GM12878 (cell line): ENCODE measurements around the gene B3GNT9. TPM values are rescaled to one million over a fixed set of nuclear protein-coding genes. Genes with fewer than 3 reads are reported as not detected.

Experiments
- ATAC-seq: fragments of 200-7000 bp; cut with Tn5 transposase; 3 replicates; pipeline ENCODE4 v1.9.1; 2020; ENCODE audit warnings: mild to moderate bottlenecking, moderate library complexity
- BruUV-seq: library from RNA; stranded (reverse); fragments of 400-500 nt; replicated peaks from 2 replicates; lab custom pipeline; 2021; lab: Mats Ljungman, UMichigan
- CTCF ChIA-PET: fragments of 300-600 bp; sonication (Branson Sonifier 250); formaldehyde crosslinking; extraction: SDS; loops from one replicate; lab custom pipeline; 2021; ENCODE audit warnings: inconsistent platforms; lab: Yijun Ruan, JAX
- POLR2A ChIA-PET: fragments of 350-600 bp; formaldehyde crosslinking; extraction: SDS; loops from one replicate; lab custom pipeline; 2021; ENCODE audit warnings: inconsistent platforms; lab: Charles Lee
- RAD21 ChIA-PET: fragments of 300-600 bp; sonication (Branson Sonifier 250); formaldehyde crosslinking; loops from one replicate; lab custom pipeline; 2023; ENCODE audit warnings: antibody characterized with exemption; ENCODE audit not compliant: unreplicated experiment; lab: Charles Lee
- SMC1A ChIA-PET: fragments of 300-600 bp; sonication (Branson Sonifier 250); formaldehyde crosslinking; loops from one replicate; lab custom pipeline; 2023; ENCODE audit not compliant: unreplicated experiment, uncharacterized antibody; lab: Charles Lee
- DNase-seq: peaks from one replicate; pipeline ENCODE4 v3.0.0-alpha.2; 2011; ENCODE audit warnings: low read depth, low spot score
- FAIRE-seq: peaks from 3 replicates; lab custom pipeline; 2011; peaks lifted over from hg19 to GRCh38; lab: Jason Lieb, UNC
- H2AFZ ChIP-seq: 2 replicates; pipeline ENCODE4 v1.6.0; 2011; ENCODE audit warnings: low read depth, low read length, control low read depth; ENCODE audit not compliant: control insufficient read depth
- H3K27ac ChIP-seq: 2 replicates; pipeline ENCODE4 v1.5.1; 2011; ENCODE audit warnings: control low read depth; ENCODE audit not compliant: control insufficient read depth, insufficient read depth
- H3K27me3 ChIP-seq, 2 experiments: replicated peaks in 1 of 2; 2 replicates each; pipeline versions ENCODE4 v1.6.0 to v1.6.1; 2011; ENCODE audit warnings: low read length in 1 of 2; ENCODE audit not compliant: control insufficient read depth in 2 of 2, insufficient read depth in 2 of 2
- H3K36me3 ChIP-seq, 2 experiments: 2 replicates each; pipeline ENCODE4 v1.5.1; 2011; ENCODE audit warnings: low read length in 1 of 2; ENCODE audit not compliant: control insufficient read depth in 2 of 2, insufficient read depth in 2 of 2
- H3K4me1 ChIP-seq: 2 replicates; pipeline ENCODE4 v1.6.1; 2011; ENCODE audit warnings: mild to moderate bottlenecking, low read length, moderate library complexity, mixed read lengths; ENCODE audit not compliant: control insufficient read depth, insufficient read depth
- H3K4me2 ChIP-seq: 2 replicates; pipeline ENCODE4 v1.6.0; 2011; ENCODE audit warnings: control low read depth; ENCODE audit not compliant: control insufficient read depth, insufficient read depth
- H3K4me3 ChIP-seq: fragments of 200-600 bp; sonication (generic); 2 replicates; pipeline ENCODE4 v1.5.1; 2016
- H3K79me2 ChIP-seq: 2 replicates; pipeline ENCODE4 v1.6.0; 2011; ENCODE audit warnings: low read length; ENCODE audit not compliant: control insufficient read depth, insufficient read depth
- H3K9ac ChIP-seq: 2 replicates; pipeline ENCODE4 v1.8.0; 2011; ENCODE audit warnings: low read length, control low read depth, mixed read lengths; ENCODE audit not compliant: control insufficient read depth, insufficient read depth
- H3K9me3 ChIP-seq: replicated peaks from 3 replicates; pipeline ENCODE4 v1.5.1; 2011; ENCODE audit warnings: mild to moderate bottlenecking, low read length; ENCODE audit not compliant: control insufficient read depth, insufficient read depth
- H4K20me1 ChIP-seq: 2 replicates; pipeline ENCODE4 v1.6.0; 2011; ENCODE audit not compliant: control insufficient read depth, insufficient read depth
- DPF2 ChIP-seq: fragments of 450-650 bp; IDR thresholded peaks from 2 replicates; pipeline ENCODE4 v1.6.1; 2017; ENCODE audit warnings: mild to moderate bottlenecking
- EZH2 ChIP-seq: IDR thresholded peaks from 2 replicates; pipeline ENCODE4 v1.6.1; 2012; ENCODE audit warnings: low read depth, mild to moderate bottlenecking, control low read depth, inconsistent platforms, low read length, borderline replicate concordance; ENCODE audit not compliant: control insufficient read depth
- HCFC1 ChIP-seq: fragments of 150-350 bp; IDR thresholded peaks from 2 replicates; pipeline ENCODE4 v1.6.1; 2014; ENCODE audit warnings: low read length
- NFYA ChIP-seq: IDR thresholded peaks from 2 replicates; pipeline ENCODE4 v1.6.1; 2011; ENCODE audit warnings: low read depth, mild to moderate bottlenecking, low read length, improper control_type of control experiment, borderline replicate concordance
- NR2C2 ChIP-seq: IDR thresholded peaks from 2 replicates; pipeline ENCODE4 v1.6.1; 2011; ENCODE audit warnings: borderline replicate concordance, low read depth; ENCODE audit not compliant: control insufficient read depth, insufficient read length
- PAX8 ChIP-seq: fragments of 450-650 bp; IDR thresholded peaks from 2 replicates; pipeline ENCODE4 v1.6.1; 2017; ENCODE audit warnings: mild to moderate bottlenecking, moderate library complexity
- PRDM15 ChIP-seq: fragments of 450-650 bp; formaldehyde crosslinking; IDR thresholded peaks from 2 replicates; pipeline ENCODE4 v1.4.0; 2020; ENCODE audit warnings: mild to moderate bottlenecking, moderate library complexity
- STAT3 ChIP-seq: IDR thresholded peaks from 2 replicates; pipeline ENCODE4 v1.6.1; 2011; ENCODE audit warnings: low read depth, low read length, improper control_type of control experiment
- SUPT20H ChIP-seq: IDR thresholded peaks from 2 replicates; pipeline ENCODE4 v1.6.1; 2011; ENCODE audit warnings: low read depth, mild to moderate bottlenecking, low read length, moderate library complexity, borderline replicate concordance; ENCODE audit not compliant: control insufficient read depth
- TAF1 ChIP-seq: IDR thresholded peaks from 2 replicates; pipeline ENCODE4 v1.6.1; 2011; ENCODE audit warnings: mild to moderate bottlenecking, low read depth, low read length, borderline replicate concordance
- TARDBP ChIP-seq: IDR thresholded peaks from 2 replicates; pipeline ENCODE4 v1.6.1; 2016; ENCODE audit warnings: borderline replicate concordance
- YBX1 ChIP-seq: fragments of 450-650 bp; IDR thresholded peaks from 2 replicates; pipeline ENCODE4 v1.6.1; 2016; ENCODE audit warnings: antibody characterized with exemption
- ZBTB4 ChIP-seq: fragments of 450-650 bp; formaldehyde crosslinking; IDR thresholded peaks from 2 replicates; pipeline ENCODE4 v1.4.0; 2022; ENCODE audit warnings: mild to moderate bottlenecking, moderate library complexity
- ZNF24 ChIP-seq: fragments of 450-650 bp; IDR thresholded peaks from 2 replicates; pipeline ENCODE4 v1.6.1; 2017; ENCODE audit warnings: antibody characterized with exemption, mild to moderate bottlenecking
- ZZZ3 ChIP-seq: IDR thresholded peaks from 2 replicates; pipeline ENCODE4 v1.6.1; 2011; ENCODE audit warnings: low read depth; ENCODE audit not compliant: control insufficient read depth, insufficient read length
- whole genome bisulfite sequencing: methylation state at CpG from one replicate; pipeline ENCODE4 v1.1.6; 2016; ENCODE audit warnings: low lambda C conversion rate; ENCODE audit not compliant: insufficient replicate concordance, insufficient coverage; ENCODE audit errors: missing lambda C conversion rate; 5-methylcytosine and 5-hydroxymethylcytosine counted together
- in situ Hi-C: fragments of 300-500 bp; cut with MboI; formaldehyde crosslinking; loops from 9 replicates; pipeline ENCODE4 v1.14.3; 2018; ENCODE audit warnings: mixed read lengths
- intact Hi-C: fragments of 100-400 bp; cut with micrococcal nuclease; formaldehyde crosslinking; loops from one replicate; pipeline ENCODE4 v1.14.2; 2022; ENCODE audit not compliant: unreplicated experiment
- polyA plus RNA-seq, 11 experiments: library from polyadenylated mRNA; depleted of rRNA in 4 of 11; unstranded in 6 of 11; stranded (reverse) in 5 of 11; fragments of >200 nt; fragmentation: Nextera tagmentation in 4 of 11; fragmentation: Illumina TruSeq in 1 of 11; extraction: Ambion mirVana in 4 of 11; extraction: Trizol in 1 of 11; gene quantifications; 1 replicate in 1 of 11; 2 replicates in 10 of 11; pipeline versions ENCODE4 v1.2.1 to v1.2.3, GENCODE V29; 2011 to 2016; ENCODE audit warnings: inconsistent platforms in 2 of 11, missing spikeins in 2 of 11, low read depth in 1 of 11
- total RNA-seq, 4 experiments: library from RNA; depleted of rRNA in 3 of 4; stranded (reverse); fragments of >200 nt in 3 of 4; fragmentation: Illumina TruSeq in 1 of 4; extraction: Trizol in 1 of 4; gene quantifications; 2 replicates each; pipeline versions ENCODE4 v1.2.1 to v1.2.3, GENCODE V29; 2013 to 2021

The B3GNT9 gene
- total and polyA plus RNA-seq, 10 of the 15 experiments (the other 5 are each of a cell fraction or from before 2014, with no cell fraction given): 0.08 to 5.0 (median 1.9) TPM

- TF ChIP-seq ZBTB4: no peak
- no peak for TF ChIP-seq YBX1
- TF ChIP-seq DPF2: no peak
- TF ChIP-seq NR2C2: no peak
- TF ChIP-seq, all 136 proteins: peak for 0
These were observed 31.5 kb upstream of the B3GNT9 start (continued) for GRCh38 chr16:67182288-67182687.

GRCh38 chr16:67181346-67181745, 30.5 kb upstream of the B3GNT9 start:
- POLR2A ChIA-PET: no interaction called here
- intact Hi-C loops: no loop called here
- TF ChIP-seq PAX8: no peak
- TF ChIP-seq ZZZ3: no peak
- TF ChIP-seq SUPT20H: no peak
- TF ChIP-seq STAT3: no peak
- TF ChIP-seq TARDBP: no peak
- TF ChIP-seq PRDM15: no peak
- no peak for TF ChIP-seq TAF1
- TF ChIP-seq NFYA: no peak
- no peak for TF ChIP-seq EZH2
- TF ChIP-seq ZNF24: no peak
- no peak for TF ChIP-seq HCFC1

More at GRCh38 chr16:67181346-67181745, 30.5 kb upstream of the B3GNT9 start:
- H3K27ac ChIP-seq: no peak overlapping the region
- ChIA-PET CTCF (interaction anchor here (0.6 to 3.2 kb wide), 8 partner anchors 8 to 163 kb away, joined by 3 to 28 read pairs (median 4); partner anchors contain the start of genes FBXL8, NOL3 and TRADD), SMC1A (interaction anchor here (0.7 to 1.5 kb wide), 3 partner anchors 12 to 163 kb away, joined by 3 to 5 read pairs (median 4); partner anchors contain the start of gene TMEM208), RAD21 (interaction anchor here (1.9 kb wide), 1 partner anchor 22 kb away, joined by 4 read pairs; the partner anchor contains the start of genes FBXL8 and TRADD)
- H3K9ac ChIP-seq: no peak overlapping the region
- H3K79me2 ChIP-seq: peaks cover 5% of the 10 kb centered on the region
- DNase-seq: no peak
- no peaks in the 10 kb centered on the region; the same call in 1 of the 2 replicates for H4K20me1 ChIP-seq
- H3K36me3 ChIP-seq: no peaks in the 10 kb centered on the region
- no peak for ATAC-seq
- 0 out of 2 replicates have a peak overlapping the region, but pooled peaks have one; percentile 38 for H3K4me2 ChIP-seq
- peaks cover 0 to 3% of the 10 kb centered on the region in 2 experiments; a peak in 2 of 4 replicates for H3K27me3 ChIP-seq
- H3K4me3 ChIP-seq: no peak overlapping the region
- no peak for FAIRE-seq
- H3K4me1 ChIP-seq: peaks cover 13% of the 10 kb centered on the region
- H3K9me3 ChIP-seq: no peaks in the 10 kb centered on the region
- BruUV-seq: no TSS peak
- 75% methylated on average over 2 of the region's 2 CpGs for WGBS
- in situ Hi-C loops: no loop called here
- no peak overlapping the region for H2AFZ ChIP-seq
